GM12872 (cell line): ENCODE measurements around the gene BDKRB1.

Experiments
- CTCF ChIP-seq: IDR thresholded peaks from 3 replicates; pipeline ENCODE4 v1.5.1; 2011; ENCODE audit warnings: low read depth, mild to moderate bottlenecking, low read length, moderate library complexity; ENCODE audit not compliant: insufficient read depth

BDKRB1 gene

DNA sequence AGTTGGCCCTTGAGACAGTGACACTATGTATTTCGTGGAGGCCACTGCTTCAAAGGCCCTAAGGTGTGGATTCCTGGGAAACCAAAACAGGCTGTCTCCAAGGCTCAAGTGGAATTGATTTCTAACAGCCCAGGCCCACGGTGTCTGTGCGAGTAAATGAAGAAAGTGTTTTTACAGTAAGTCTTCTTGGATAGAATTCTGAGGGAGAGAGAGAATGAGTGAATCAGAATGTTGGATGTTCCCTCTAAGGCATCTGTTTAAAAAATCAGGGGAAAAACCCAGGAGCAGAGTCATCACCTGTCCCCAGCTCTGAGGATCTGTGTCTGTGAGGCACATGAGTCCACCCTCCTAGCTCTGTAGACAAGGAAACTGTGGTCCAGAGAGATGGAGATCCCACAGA is 22.3 kb upstream of the BDKRB1 start:
- no peak for TF ChIP-seq CTCF

- TF ChIP-seq CTCF, result no peak
Observed at GRCh38 chr14:96235426-96235825, 20.6 kb upstream of the BDKRB1 start.

DNA sequence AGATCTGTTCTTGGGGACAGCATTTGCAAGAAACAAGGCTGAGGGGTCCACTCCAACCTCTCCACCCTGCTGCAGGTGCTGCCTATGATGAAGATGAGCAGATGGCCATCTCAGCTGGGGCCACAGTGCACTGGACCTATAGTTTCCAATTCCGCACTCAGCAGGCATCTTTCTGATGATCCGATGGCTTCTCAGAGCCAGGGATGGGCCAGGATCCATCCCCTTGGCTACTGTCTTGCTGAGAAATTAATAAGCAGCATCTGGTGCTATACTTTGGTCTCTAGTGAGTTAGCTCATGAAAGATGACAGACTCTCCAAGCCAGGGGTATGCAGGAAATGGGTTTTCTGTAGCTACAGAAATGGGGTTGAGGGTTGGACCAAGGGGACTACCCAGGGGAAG is 18.4 kb upstream of the BDKRB1 start:
- TF ChIP-seq CTCF, result no peak

DNA sequence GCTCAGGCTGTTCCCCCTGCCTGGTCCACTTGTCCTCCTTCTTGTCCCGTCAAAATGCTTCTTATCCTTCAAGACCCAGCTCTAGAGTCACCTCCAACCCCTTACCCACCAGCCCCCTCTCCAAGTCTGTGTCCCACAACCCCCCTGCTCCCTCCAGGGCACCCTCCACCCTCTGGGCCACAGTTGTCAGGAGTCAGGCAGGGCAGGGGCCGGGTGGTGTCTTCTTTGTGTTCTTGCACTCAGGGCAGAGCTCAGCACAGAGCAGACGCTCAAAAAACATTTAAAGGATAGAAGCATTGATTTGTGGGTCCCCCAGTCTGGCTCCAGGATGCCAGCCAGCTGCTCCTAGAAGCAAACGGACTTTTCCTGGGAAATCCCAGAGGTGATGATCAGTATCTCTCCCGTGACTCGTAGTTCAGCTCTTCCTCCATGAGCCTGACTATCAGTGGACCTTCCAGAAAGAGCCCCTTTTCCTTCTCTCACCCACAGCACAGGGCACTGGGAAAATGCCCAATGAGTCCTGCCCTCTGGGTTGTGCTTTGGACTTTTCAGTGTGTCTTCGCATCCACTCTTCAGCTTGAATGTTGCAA is 17.2 kb upstream of the BDKRB1 start:
- TF ChIP-seq CTCF, result no peak

GRCh38 chr14:96239711-96240141 is 16.3 kb upstream of the BDKRB1 start:
- no peak for TF ChIP-seq CTCF

DNA sequence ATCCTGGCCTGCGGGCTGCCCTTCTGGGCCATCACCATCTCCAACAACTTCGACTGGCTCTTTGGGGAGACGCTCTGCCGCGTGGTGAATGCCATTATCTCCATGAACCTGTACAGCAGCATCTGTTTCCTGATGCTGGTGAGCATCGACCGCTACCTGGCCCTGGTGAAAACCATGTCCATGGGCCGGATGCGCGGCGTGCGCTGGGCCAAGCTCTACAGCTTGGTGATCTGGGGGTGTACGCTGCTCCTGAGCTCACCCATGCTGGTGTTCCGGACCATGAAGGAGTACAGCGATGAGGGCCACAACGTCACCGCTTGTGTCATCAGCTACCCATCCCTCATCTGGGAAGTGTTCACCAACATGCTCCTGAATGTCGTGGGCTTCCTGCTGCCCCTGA is 15.4 kb upstream of the BDKRB1 start:
- TF ChIP-seq CTCF, result no peak

DNA sequence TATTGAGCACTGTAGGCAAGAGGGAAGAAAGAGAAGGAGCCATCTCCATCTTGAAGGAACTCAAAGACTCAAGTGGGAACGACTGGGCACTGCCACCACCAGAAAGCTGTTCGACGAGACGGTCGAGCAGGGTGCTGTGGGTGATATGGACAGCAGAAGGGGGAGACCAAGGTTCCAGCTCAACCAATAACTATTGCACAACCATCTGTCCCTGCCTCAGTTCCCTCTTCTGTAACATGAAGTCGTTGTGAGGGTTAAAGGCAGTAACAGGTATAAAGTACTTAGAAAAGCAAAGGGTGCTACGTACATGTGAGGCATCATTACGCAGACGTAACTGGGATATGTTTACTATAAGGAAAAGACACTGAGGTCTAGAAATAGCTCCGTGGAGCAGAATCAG is 13.9 kb upstream of the BDKRB1 start:
- no peak for TF ChIP-seq CTCF
